Left ventricle myocardium inferior (tissue), 1 donor: Measurements from ENCODE around the gene ADCY2. TPM values are rescaled to one million over a fixed set of nuclear protein-coding genes. Genes with fewer than 3 reads are reported as not detected.

Experiments
- DNase-seq: peaks from one replicate; pipeline ENCODE4 v3.0.0-alpha.2; 2020
- H3K27ac ChIP-seq: fragments of 200-600 bp; replicated peaks from 2 replicates; pipeline ENCODE4 v1.8.0; 2021
- H3K27me3 ChIP-seq: fragments of 200-600 bp; 2 replicates; pipeline ENCODE4 v1.8.0; 2021; ENCODE audit warnings: low read depth
- H3K36me3 ChIP-seq: fragments of 200-600 bp; 2 replicates; pipeline ENCODE4 v1.8.0; 2021
- H3K4me1 ChIP-seq: fragments of 200-600 bp; 2 replicates; pipeline ENCODE4 v1.8.0; 2021
- H3K4me3 ChIP-seq: fragments of 200-600 bp; 2 replicates; pipeline ENCODE4 v1.8.0; 2021; ENCODE audit warnings: mild to moderate bottlenecking, moderate library complexity
- H3K9me3 ChIP-seq: fragments of 200-600 bp; replicated peaks from 2 replicates; pipeline ENCODE4 v1.8.0; 2021
- CTCF ChIP-seq: fragments of 200-600 bp; IDR thresholded peaks from 2 replicates; pipeline ENCODE4 v1.8.0; 2021; ENCODE audit warnings: antibody characterized with exemption, mild to moderate bottlenecking, borderline replicate concordance
- intact Hi-C: fragments of 100-400 bp; cut with micrococcal nuclease; formaldehyde crosslinking; loops from one replicate; pipeline ENCODE4 v1.11.0; 2022
- total RNA-seq: library from RNA; stranded (reverse); fragmentation: NEBNext Ultra II Directional; extraction: Animal tissue kit (Norgen Biotek cat#: 25700); gene quantifications from one replicate; pipeline ENCODE4 v1.2.1, GENCODE V29; 2021
- donor health status: DM: no; HTN: yes; CAD: no; lungs with severe emphysema.

Gene ADCY2
- total RNA-seq, 1 donor from 2014 or later = 0.30 TPM

- no peak for TF ChIP-seq CTCF
- no peak overlapping the region for H3K4me3 ChIP-seq
- no peak for DNase-seq
- no peak overlapping the region for H3K27ac ChIP-seq
- H3K27me3 ChIP-seq = no peaks in the 10 kb centered on the region
- no peaks in the 10 kb centered on the region for H3K4me1 ChIP-seq
- H3K9me3 ChIP-seq = no peaks in the 10 kb centered on the region
- H3K36me3 ChIP-seq = no peaks in the 10 kb centered on the region
- intact Hi-C loops = no loop called here
These were observed 31.6 kb upstream of the ADCY2 start for GRCh38 chr5:7364226-7364875.

- H3K4me3 ChIP-seq = no peak overlapping the region
- DNase-seq = no peak
- H3K4me1 ChIP-seq = no peaks in the 10 kb centered on the region
- intact Hi-C loops = no loop called here
- no peaks in the 10 kb centered on the region for H3K36me3 ChIP-seq
- no peaks in the 10 kb centered on the region for H3K27me3 ChIP-seq
- no peak overlapping the region for H3K27ac ChIP-seq
- no peak for TF ChIP-seq CTCF
- H3K9me3 ChIP-seq = no peaks in the 10 kb centered on the region
These were observed 28.2 kb upstream of the ADCY2 start for GRCh38 chr5:7367780-7368179.

- no peak overlapping the region for H3K27ac ChIP-seq
- H3K4me1 ChIP-seq = no peaks in the 10 kb centered on the region
- no peak for TF ChIP-seq CTCF
- H3K4me3 ChIP-seq = no peak overlapping the region
- H3K27me3 ChIP-seq = no peaks in the 10 kb centered on the region
- no peaks in the 10 kb centered on the region for H3K9me3 ChIP-seq
- no peaks in the 10 kb centered on the region for H3K36me3 ChIP-seq
- intact Hi-C loops = no loop called here
- DNase-seq = no peak
These were observed 23.5 kb upstream of the ADCY2 start for GRCh38 chr5:7372399-7372798.

- no peaks in the 10 kb centered on the region for H3K9me3 ChIP-seq
- DNase-seq = no peak
- H3K4me1 ChIP-seq = no peaks in the 10 kb centered on the region
- intact Hi-C loops = no loop called here
- H3K27ac ChIP-seq = no peak overlapping the region
- no peak for TF ChIP-seq CTCF
- H3K36me3 ChIP-seq = no peaks in the 10 kb centered on the region
- H3K27me3 ChIP-seq = no peaks in the 10 kb centered on the region
- H3K4me3 ChIP-seq = no peak overlapping the region
These were observed 21.8 kb upstream of the ADCY2 start for GRCh38 chr5:7374186-7374585.

DNA sequence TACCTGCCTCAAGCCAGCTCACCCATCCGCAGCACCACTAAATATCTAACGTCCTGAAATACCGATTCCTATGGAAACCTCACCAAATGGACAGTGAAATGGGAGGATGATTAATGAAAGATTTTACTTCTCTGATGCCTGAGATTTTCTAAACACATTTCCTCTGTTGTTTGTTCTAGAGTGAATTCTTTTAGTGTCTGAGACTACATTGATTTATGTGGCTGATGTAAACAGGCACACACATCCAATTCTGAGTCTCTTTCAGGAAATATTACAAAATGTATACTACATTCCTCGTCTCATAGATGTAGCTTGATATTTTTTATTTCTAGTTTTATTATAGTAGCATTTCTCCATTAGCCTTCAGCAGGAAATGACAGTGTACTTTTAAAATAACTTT is 20.5 kb upstream of the ADCY2 start:
- no peaks in the 10 kb centered on the region for H3K4me1 ChIP-seq
- no peaks in the 10 kb centered on the region for H3K9me3 ChIP-seq
- H3K4me3 ChIP-seq = no peak overlapping the region
- no peak overlapping the region for H3K27ac ChIP-seq
- no peaks in the 10 kb centered on the region for H3K36me3 ChIP-seq
- no peak for DNase-seq
- TF ChIP-seq CTCF = no peak
- intact Hi-C loops = no loop called here
- H3K27me3 ChIP-seq = no peaks in the 10 kb centered on the region
